Body of pancreas (tissue), 4 donors: ENCODE measurements around the gene RBP3. TPM values are rescaled to one million over a fixed set of nuclear protein-coding genes. Genes with fewer than 3 reads are reported as not detected.

ENCODE experiments used
- ATAC-seq: fragments of 150-250 bp; one replicate; pipeline ENCODE4 v1.9.1; 2016
- DNase-seq, 4 donors: peaks; one replicate each; pipeline ENCODE4 v3.0.0-alpha.2; 2019
- H3K27ac ChIP-seq, 4 donors: fragments of 200-600 bp; sonication (generic); 1 replicate in 3 of 4; 2 replicates in 1 of 4; pipeline versions ENCODE4 v1.5.1 to v1.6.1; 2016 to 2019; ENCODE audit warnings: mild to moderate bottlenecking in 1 of 4, mixed read lengths in 1 of 4, moderate library complexity in 1 of 4
- H3K27me3 ChIP-seq, 2 donors: fragments of 200-600 bp; sonication (generic); one replicate each; pipeline ENCODE4 v1.6.0; 2016; ENCODE audit warnings: mild to moderate bottlenecking in 1 of 2
- H3K36me3 ChIP-seq, 2 donors: fragments of 200-600 bp; sonication (generic); replicated peaks in 1 of 2; 2 replicates each; pipeline ENCODE4 v1.5.1; 2016; ENCODE audit warnings: low read depth in 2 of 2; ENCODE audit not compliant: insufficient read depth in 1 of 2
- H3K4me1 ChIP-seq: fragments of 200-600 bp; sonication (generic); one replicate; pipeline ENCODE4 v1.6.0; 2016
- H3K4me3 ChIP-seq, 2 donors: fragments of 200-600 bp; sonication (generic); 1 replicate in 1 of 2; 2 replicates in 1 of 2; pipeline ENCODE4 v1.5.1; 2016 to 2019
- H3K9me3 ChIP-seq, 3 donors: fragments of 200-600 bp; sonication (generic); 1 replicate in 2 of 3; 2 replicates in 1 of 3; pipeline ENCODE4 v1.5.1; 2016
- CTCF ChIP-seq, 7 experiments: fragments of 450-650 bp in 4 of 7; fragments of 200-600 bp in 3 of 7; sonication (generic) in 3 of 7; IDR thresholded peaks; one replicate each; pipeline ENCODE4 v1.5.1; 2016 to 2019; ENCODE audit warnings: antibody characterized with exemption in 7 of 7
- POLR2A ChIP-seq, 3 donors: fragments of 450-650 bp; IDR thresholded peaks; one replicate each; pipeline ENCODE4 v1.6.1; 2016; ENCODE audit warnings: antibody characterized with exemption in 3 of 3, mild to moderate bottlenecking in 2 of 3
- WGBS, 2 donors: methylation state at CpG; one replicate each; pipeline ENCODE4 v1.1.5; 2017; 5-methylcytosine and 5-hydroxymethylcytosine counted together
- intact Hi-C: fragments of 100-400 bp; cut with DNase I; formaldehyde crosslinking; loops from one replicate; pipeline ENCODE4 v1.15.1; 2023
- total RNA-seq, 2 donors: library from RNA; depleted of rRNA; stranded (reverse); fragments of >200 nt; gene quantifications; one replicate each; pipeline ENCODE4 v1.1.0, GENCODE V29; 2016

RBP3 gene
- total RNA-seq, 2 donors from 2014 or later = not detected

- TF ChIP-seq CTCF (IDR thresholded peaks at IDR 0.05) (no peak), POLR2A (IDR thresholded peaks at IDR 0.05) (no peak)
- Histone ChIP-seq H3K9me3 (no peaks in the 10 kb centered on the region), H3K4me3 (no peak overlapping the region), H3K27me3 (no peaks in the 10 kb centered on the region), H3K27ac (peak overlapping the region; percentile 54 to 83 (median 72)), H3K4me1 (peaks cover 76% of the 10 kb centered on the region), H3K36me3 (peaks cover 0 to 1% of the 10 kb centered on the region in 2 donors)
- no peak for ATAC-seq
- WGBS, 2 donors = 88 to 92% methylated on average over 10 to 30 of the region's 37 CpGs
- intact Hi-C loops = no loop called here
- DNase-seq = no peak
These were observed 38.1 kb upstream of the RBP3 start for GRCh38 chr10:47310090-47310505.

GRCh38 chr10:47311193-47311931 lies 36.8 kb upstream of the RBP3 start:
- WGBS, 2 donors = 19 to 27% methylated on average over 7 to 10 of the region's 10 CpGs
- Histone ChIP-seq H3K4me1 (peaks cover 74% of the 10 kb centered on the region), H3K36me3 (peaks cover 0 to 1% of the 10 kb centered on the region in 2 donors), H3K27me3 (no peaks in the 10 kb centered on the region), H3K4me3 (no peak overlapping the region), H3K9me3 (no peaks in the 10 kb centered on the region), H3K27ac (peak overlapping the region; percentile 54 to 83 (median 72))
- intact Hi-C loops = no loop called here
- peak in 2 of 3 donors; percentile 25 to 34 for TF ChIP-seq POLR2A (IDR thresholded peaks at IDR 0.05)
- TF ChIP-seq CTCF (IDR thresholded peaks at IDR 0.05) = peak in 1 of 7 experiments; percentile 1
- peak; percentile 94 to 96 (median 95) for DNase-seq
- ATAC-seq = peak; percentile 93

GRCh38 chr10:47311932-47312662 lies 36.1 kb upstream of the RBP3 start:
- TF ChIP-seq CTCF (IDR thresholded peaks at IDR 0.05) (peak; percentile 80 to 95 (median 93)), POLR2A (IDR thresholded peaks at IDR 0.05) (no peak)
- H3K27ac ChIP-seq = peak overlapping the region in 3 of 4 donors; percentile 66 to 83 (median 72)
- no peaks in the 10 kb centered on the region for H3K27me3 ChIP-seq
- 8 to 21% methylated on average over 11 to 20 of the region's 20 CpGs for WGBS, 2 donors
- peaks cover 0 to 1% of the 10 kb centered on the region in 2 donors for H3K36me3 ChIP-seq
- no peaks in the 10 kb centered on the region for H3K9me3 ChIP-seq
- intact Hi-C loops = no loop called here
- H3K4me3 ChIP-seq = no peak overlapping the region
- H3K4me1 ChIP-seq = peaks cover 67% of the 10 kb centered on the region
- ATAC-seq (peak; percentile 82), DNase-seq (peak; percentile 91 to 93 (median 92))

- H3K4me1 ChIP-seq = peaks cover 61% of the 10 kb centered on the region
- no peak overlapping the region for H3K27ac ChIP-seq
- ATAC-seq (no peak), DNase-seq (no peak)
- no peaks in the 10 kb centered on the region for H3K27me3 ChIP-seq
- peaks cover 0 to 1% of the 10 kb centered on the region in 2 donors for H3K36me3 ChIP-seq
- WGBS, 2 donors = 77 to 84% methylated on average over 4 to 6 of the region's 7 CpGs
- no peak for TF ChIP-seq POLR2A (IDR thresholded peaks at IDR 0.05)
- no peak for TF ChIP-seq CTCF (IDR thresholded peaks at IDR 0.05)
- intact Hi-C loops = no loop called here
- H3K4me3 ChIP-seq = no peak overlapping the region
- no peaks in the 10 kb centered on the region for H3K9me3 ChIP-seq
These were observed 35.5 kb upstream of the RBP3 start for GRCh38 chr10:47312663-47312995.
